GM19240 (cell line): ENCODE measurements around the gene SELL.
"Not testable (repeated sequence)": the region's sequence is repeated elsewhere in the genome, so short reads cannot be mapped to it uniquely, and the experiment has no call there.

Source experiments
- DNase-seq: peaks from one replicate; pipeline ENCODE4 v3.0.0; 2011; ENCODE audit warnings: low spot score; ENCODE audit not compliant: insufficient read length

Gene SELL

GRCh38 chr1:169711469-169712308 is at the start of gene SELL:
Gene SELL (minus strand): TSS chr1:169711620. CDS start chr1:169711498, 122 bp downstream.
- peak; percentile 44 for DNase-seq

- DNase-seq: no peak
Measured at GRCh38 chr1:169759038-169759437, 47.6 kb upstream of the SELL start.

- DNase-seq: no peak
Measured at GRCh38 chr1:169753549-169753948, 42.1 kb upstream of the SELL start.

GRCh38 chr1:169750041-169750440 is 38.6 kb upstream of the SELL start:
- no peak for DNase-seq

GRCh38 chr1:169746550-169746949 is 35.1 kb upstream of the SELL start:
- DNase-seq: no peak

GRCh38 chr1:169745015-169745861 is 33.8 kb upstream of the SELL start:
- DNase-seq: no peak

- DNase-seq: no peak
Measured at GRCh38 chr1:169741666-169742394, 30.4 kb upstream of the SELL start.

- DNase-seq: no peak
Measured at GRCh38 chr1:169739980-169740379, 28.6 kb upstream of the SELL start.

GRCh38 chr1:169733924-169734323 is 22.5 kb upstream of the SELL start, which contains the start of gene SELE:
Gene SELE (minus strand): TSS chr1:169734079. CDS start chr1:169733612, 467 bp downstream.
- no peak for DNase-seq

- no peak for DNase-seq
Measured at GRCh38 chr1:169731446-169731845, 20.0 kb upstream of the SELL start.

- DNase-seq: no peak
Measured at GRCh38 chr1:169729991-169730390, 18.6 kb upstream of the SELL start.

- DNase-seq: no peak
Measured at GRCh38 chr1:169727307-169727706, 15.9 kb upstream of the SELL start.

- no peak for DNase-seq
Measured at GRCh38 chr1:169726851-169727250, 15.4 kb upstream of the SELL start.

- DNase-seq: no peak
Measured at GRCh38 chr1:169725930-169726329, 14.5 kb upstream of the SELL start.

GRCh38 chr1:169724168-169724567 is 12.7 kb upstream of the SELL start:
- DNase-seq: no peak

- no peak for DNase-seq
Measured at GRCh38 chr1:169723763-169724162, 12.3 kb upstream of the SELL start.

- no peak for DNase-seq
Measured at GRCh38 chr1:169722779-169723178, 11.4 kb upstream of the SELL start.

- DNase-seq: not testable (repeated sequence)
Measured at GRCh38 chr1:169715100-169715499, 3.7 kb upstream of the SELL start.

- not testable (repeated sequence) for DNase-seq
Measured at GRCh38 chr1:169713090-169713489, 1.7 kb upstream of the SELL start.

GRCh38 chr1:169712309-169712631 is 850 bp upstream of the SELL start:
- DNase-seq: no peak

- DNase-seq: no peak
Measured at GRCh38 chr1:169708647-169709046, 2.8 kb downstream of the SELL start.
